MM.1S (cell line): ENCODE data around the gene FAM118A.

Source experiments
- EZH2 ChIP-seq: fragments of 300-600 bp; sonication (generic); optimal IDR thresholded peaks from 2 replicates; pipeline ENCODE3; 2017; ENCODE audit warnings: low read depth, mild to moderate bottlenecking, antibody characterized with exemption, low read length, mixed read lengths
- EZH2phosphoT487 ChIP-seq: fragments of 300-600 bp; sonication (generic); IDR thresholded peaks from 2 replicates; pipeline ENCODE4 v1.6.1; 2018; ENCODE audit warnings: antibody characterized with exemption, low read length
- TF ChIP-seq, protein P1 (sequence below): fragments of 300-600 bp; sonication (generic); IDR thresholded peaks from 2 replicates; pipeline ENCODE4 v1.5.1; 2016; ENCODE audit warnings: antibody characterized with exemption, low read length, mixed read lengths

- TF ChIP-seq, protein P1, sequence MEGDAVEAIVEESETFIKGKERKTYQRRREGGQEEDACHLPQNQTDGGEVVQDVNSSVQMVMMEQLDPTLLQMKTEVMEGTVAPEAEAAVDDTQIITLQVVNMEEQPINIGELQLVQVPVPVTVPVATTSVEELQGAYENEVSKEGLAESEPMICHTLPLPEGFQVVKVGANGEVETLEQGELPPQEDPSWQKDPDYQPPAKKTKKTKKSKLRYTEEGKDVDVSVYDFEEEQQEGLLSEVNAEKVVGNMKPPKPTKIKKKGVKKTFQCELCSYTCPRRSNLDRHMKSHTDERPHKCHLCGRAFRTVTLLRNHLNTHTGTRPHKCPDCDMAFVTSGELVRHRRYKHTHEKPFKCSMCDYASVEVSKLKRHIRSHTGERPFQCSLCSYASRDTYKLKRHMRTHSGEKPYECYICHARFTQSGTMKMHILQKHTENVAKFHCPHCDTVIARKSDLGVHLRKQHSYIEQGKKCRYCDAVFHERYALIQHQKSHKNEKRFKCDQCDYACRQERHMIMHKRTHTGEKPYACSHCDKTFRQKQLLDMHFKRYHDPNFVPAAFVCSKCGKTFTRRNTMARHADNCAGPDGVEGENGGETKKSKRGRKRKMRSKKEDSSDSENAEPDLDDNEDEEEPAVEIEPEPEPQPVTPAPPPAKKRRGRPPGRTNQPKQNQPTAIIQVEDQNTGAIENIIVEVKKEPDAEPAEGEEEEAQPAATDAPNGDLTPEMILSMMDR: no peak
- TF ChIP-seq EZH2 (no peak), EZH2phosphoT487 (no peak)
Measured at GRCh38 chr22:45308957-45309421, 745 bp upstream of the FAM118A start.
